Mucosa of descending colon (tissue), 3 donors: ENCODE data around the gene PER1. TPM values are rescaled to one million over a fixed set of nuclear protein-coding genes. Genes with fewer than 3 reads are reported as not detected.

Source experiments
- ATAC-seq: fragments of 200-7000 bp; cut with Tn5 transposase; one replicate; pipeline ENCODE4 v1.9.1; 2020; ENCODE audit warnings: mild to moderate bottlenecking, moderate library complexity
- DNase-seq, 3 donors: peaks; one replicate each; pipeline ENCODE4 v3.0.0-alpha.2; 2020
- H3K36me3 ChIP-seq: fragments of 200-600 bp; one replicate; pipeline ENCODE4 v1.8.0; 2021; ENCODE audit warnings: low read depth, mild to moderate bottlenecking
- H3K4me1 ChIP-seq: fragments of 200-600 bp; one replicate; pipeline ENCODE4 v1.8.0; 2021; ENCODE audit warnings: low read depth, mild to moderate bottlenecking
- H3K4me3 ChIP-seq: fragments of 200-600 bp; one replicate; pipeline ENCODE4 v1.8.0; 2021; ENCODE audit warnings: mild to moderate bottlenecking
- H3K9me3 ChIP-seq: fragments of 200-600 bp; one replicate; pipeline ENCODE4 v1.8.0; 2021; ENCODE audit warnings: mild to moderate bottlenecking
- intact Hi-C, 2 donors: fragments of 100-400 bp; cut with DNase I in 1 of 2; cut with micrococcal nuclease in 1 of 2; formaldehyde crosslinking; loops; one replicate each; pipeline versions ENCODE4 v1.11.0 to v1.11.1; 2022; cut with DNase I, micrococcal nuclease
- total RNA-seq, 3 donors: library from RNA; stranded (reverse); fragmentation: NEBNext Ultra II Directional in 2 of 3; extraction: Animal tissue kit (Norgen Biotek cat#: 25700) in 2 of 3; gene quantifications; one replicate each; pipeline versions ENCODE4 v1.2.1 to v1.2.4, GENCODE V29; 2021 to 2023
- TF ChIP-seq, protein P1 (sequence below): fragments of 200-600 bp; IDR thresholded peaks from one replicate; pipeline ENCODE4 v1.8.0; 2022; ENCODE audit warnings: antibody characterized with exemption, mild to moderate bottlenecking
- donor health status: DM: no; HTN: no; CAD: no; lungs with moderate emphysema.
- donor health status: DM: no; HTN: no; CAD: no.
- donor health status: DM: no; HTN: yes; CAD: no.

The PER1 gene
- total RNA-seq, 3 donors from 2014 or later = 14.9 to 185 (median 84.0) TPM

DNA sequence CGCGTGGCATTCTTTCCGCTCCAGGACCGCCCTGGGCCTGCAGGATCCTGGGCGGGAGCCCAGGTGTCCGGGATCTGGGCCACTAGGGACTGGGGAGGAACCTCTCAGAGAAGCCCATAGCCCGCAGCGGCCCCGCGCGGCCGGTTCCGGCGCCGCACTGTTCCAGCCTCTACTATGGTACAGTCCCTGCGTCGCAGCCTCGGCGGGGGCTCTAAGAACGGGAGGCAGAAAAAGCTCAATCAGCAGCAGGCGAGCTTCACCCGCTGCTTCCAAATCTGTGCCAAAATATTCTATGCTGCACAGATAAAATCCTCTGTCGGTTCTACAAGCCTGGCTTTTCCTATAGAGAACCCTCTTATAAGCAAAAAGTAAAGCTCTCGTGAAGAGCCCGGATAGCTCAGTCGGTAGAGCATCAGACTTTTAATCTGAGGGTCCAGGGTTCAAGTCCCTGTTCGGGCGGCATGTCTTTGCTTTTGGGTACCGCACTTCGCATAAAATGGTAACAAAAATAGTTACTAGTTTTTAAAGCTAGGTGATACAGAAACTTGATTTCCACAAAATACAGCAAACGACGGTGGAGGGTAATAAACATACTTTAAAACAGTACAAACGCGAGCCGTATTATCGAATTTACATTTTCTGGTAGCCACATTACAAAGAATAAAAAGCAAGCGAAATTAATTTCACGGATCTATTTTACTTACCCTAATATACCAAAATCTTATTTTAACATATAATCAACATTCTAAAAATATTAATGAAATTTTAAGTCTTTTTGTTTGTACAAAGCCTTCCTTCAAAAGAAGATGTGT, 33.2 kb downstream of the PER1 start:
- TF ChIP-seq, protein P1, sequence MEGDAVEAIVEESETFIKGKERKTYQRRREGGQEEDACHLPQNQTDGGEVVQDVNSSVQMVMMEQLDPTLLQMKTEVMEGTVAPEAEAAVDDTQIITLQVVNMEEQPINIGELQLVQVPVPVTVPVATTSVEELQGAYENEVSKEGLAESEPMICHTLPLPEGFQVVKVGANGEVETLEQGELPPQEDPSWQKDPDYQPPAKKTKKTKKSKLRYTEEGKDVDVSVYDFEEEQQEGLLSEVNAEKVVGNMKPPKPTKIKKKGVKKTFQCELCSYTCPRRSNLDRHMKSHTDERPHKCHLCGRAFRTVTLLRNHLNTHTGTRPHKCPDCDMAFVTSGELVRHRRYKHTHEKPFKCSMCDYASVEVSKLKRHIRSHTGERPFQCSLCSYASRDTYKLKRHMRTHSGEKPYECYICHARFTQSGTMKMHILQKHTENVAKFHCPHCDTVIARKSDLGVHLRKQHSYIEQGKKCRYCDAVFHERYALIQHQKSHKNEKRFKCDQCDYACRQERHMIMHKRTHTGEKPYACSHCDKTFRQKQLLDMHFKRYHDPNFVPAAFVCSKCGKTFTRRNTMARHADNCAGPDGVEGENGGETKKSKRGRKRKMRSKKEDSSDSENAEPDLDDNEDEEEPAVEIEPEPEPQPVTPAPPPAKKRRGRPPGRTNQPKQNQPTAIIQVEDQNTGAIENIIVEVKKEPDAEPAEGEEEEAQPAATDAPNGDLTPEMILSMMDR = peak; percentile 78
- DNase-seq = peak; percentile 90 to 94 (median 91)
- intact Hi-C loops = no loop called here
- Histone ChIP-seq H3K36me3 (no peaks in the 10 kb centered on the region), H3K4me3 (no peak overlapping the region), H3K9me3 (no peaks in the 10 kb centered on the region), H3K4me1 (peaks cover 48% of the 10 kb centered on the region)
- ATAC-seq = peak; percentile 78

DNA sequence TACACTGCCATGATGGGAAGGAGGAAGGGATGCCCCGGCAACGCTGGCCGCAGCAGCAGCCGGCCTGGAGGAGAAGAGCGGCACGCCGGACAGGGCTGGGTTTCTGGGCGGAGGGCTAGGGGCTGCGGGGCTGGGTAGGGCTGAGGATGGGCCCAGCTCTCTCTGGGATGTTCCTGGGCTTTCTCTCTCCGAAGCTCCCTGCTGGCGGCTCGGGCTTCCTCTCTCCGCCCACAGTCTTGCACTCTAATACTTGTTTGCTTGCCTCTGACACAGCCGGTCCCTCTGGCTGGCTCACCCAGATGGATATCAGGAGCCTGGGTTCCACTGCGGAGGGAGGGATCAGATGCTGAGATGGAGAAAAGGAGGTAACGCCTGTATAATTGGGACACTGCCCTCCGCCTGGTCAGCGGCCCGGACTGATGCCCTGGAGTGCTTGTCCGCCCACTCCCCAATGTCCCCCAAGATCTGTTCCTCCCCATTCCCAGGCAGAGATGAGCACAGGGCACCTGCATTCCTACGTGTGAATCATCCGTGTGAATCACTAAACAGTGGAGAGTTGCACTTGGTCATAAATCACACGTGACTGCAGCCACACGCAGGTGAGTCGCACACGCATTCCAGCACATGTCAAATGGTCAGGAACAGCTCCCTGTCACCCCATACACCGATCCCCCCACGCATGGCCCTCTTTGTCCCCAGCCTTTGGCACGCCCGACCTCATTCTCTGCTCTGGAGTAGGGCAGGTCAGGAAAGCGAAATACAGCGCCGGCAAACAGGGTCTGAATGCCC, 34.0 kb downstream of the PER1 start, which contains the start of gene ALOXE3:
TSS of gene ALOXE3 (minus strand) at position 535 of the 789 bp plus-strand sequence. CDS start at position 11, 524 bp downstream.
- H3K4me1 ChIP-seq = peaks cover 40% of the 10 kb centered on the region
- DNase-seq = peak in 1 of 3 donors; percentile 42
- TF ChIP-seq, protein P1 = no peak
- H3K9me3 ChIP-seq = no peaks in the 10 kb centered on the region
- H3K36me3 ChIP-seq = no peaks in the 10 kb centered on the region
- peak; percentile 58 for ATAC-seq
- intact Hi-C loops = no loop called here
- H3K4me3 ChIP-seq = no peak within 1 kb of the TSS

DNA sequence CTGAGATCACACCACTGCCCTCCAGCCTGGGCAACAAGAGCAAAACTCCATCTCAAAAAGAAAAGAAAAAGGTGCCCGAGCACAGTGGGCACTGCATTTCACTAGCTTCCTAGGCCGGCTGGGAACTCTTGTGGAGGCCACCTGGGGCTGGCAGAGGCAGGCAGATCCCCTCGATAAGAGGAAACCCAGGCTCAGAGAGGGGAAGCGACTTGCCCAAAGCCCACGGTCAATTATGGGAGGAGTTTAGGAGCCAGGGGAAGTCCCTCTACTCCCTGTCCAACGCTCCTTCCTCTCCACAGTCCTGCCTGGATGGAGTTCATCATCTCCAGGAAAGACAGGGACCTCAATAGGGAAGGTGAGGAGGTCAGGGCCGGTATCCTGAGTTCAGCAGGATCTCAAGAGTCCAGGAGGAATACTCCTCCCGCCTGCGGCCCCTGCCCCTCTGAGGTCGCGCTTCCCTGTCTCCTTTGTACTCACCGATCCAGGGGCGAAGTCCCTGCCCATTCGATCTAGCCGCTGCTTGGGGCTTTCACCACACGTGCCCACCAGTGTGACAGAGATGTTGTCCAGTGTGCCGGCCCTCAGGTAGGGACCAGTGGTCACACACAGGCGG, 34.7 kb downstream of the PER1 start:
- no peak for ATAC-seq
- TF ChIP-seq, protein P1 = no peak
- Histone ChIP-seq H3K4me3 (no peak overlapping the region), H3K36me3 (no peaks in the 10 kb centered on the region), H3K9me3 (no peaks in the 10 kb centered on the region), H3K4me1 (peaks cover 33% of the 10 kb centered on the region)
- intact Hi-C loops = no loop called here
- no peak for DNase-seq

DNA sequence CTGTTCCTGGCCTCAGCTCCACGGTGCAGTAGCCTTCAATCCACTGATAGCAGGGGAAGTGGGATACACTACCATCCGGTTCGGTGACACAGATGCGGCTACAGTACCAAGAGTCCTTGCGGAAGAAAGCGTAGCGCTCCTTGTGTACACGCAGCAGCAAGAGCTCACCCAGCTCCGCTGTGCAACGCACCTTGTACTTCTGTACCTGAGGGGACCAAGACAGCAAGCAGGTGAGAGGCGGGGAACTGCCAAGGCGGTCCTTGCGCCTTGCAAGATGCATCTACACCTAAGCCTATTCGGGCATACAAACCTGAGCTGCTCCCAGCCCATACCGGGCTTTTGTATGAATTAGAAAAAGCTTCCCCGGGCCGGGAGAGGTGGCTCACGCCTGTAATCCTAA, 35.4 kb downstream of the PER1 start:
- Histone ChIP-seq H3K9me3 (no peaks in the 10 kb centered on the region), H3K36me3 (no peaks in the 10 kb centered on the region), H3K4me1 (peaks cover 30% of the 10 kb centered on the region), H3K4me3 (no peak overlapping the region)
- ATAC-seq (no peak), DNase-seq (no peak)
- intact Hi-C loops = no loop called here
- TF ChIP-seq, protein P1 = no peak

DNA sequence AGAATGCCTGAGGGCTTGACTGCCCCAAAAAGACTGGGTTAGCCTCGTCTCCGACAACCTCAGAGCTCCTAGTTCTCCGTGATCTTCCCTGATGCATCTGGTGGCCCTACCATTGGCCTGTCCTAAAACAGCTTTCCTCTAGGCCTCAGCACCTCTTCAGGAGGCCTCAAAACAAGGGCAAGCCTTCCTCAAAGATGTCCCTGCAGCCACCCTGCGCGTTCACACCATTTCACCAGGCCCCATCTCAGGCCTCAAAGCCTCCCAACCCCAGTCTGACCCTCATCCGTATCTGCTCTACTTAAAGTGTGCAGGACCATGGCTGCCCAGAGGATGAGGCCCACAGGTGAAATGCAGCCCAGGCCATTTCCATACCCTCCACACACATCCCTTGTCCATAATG, 41.3 kb downstream of the PER1 start:
- intact Hi-C loops = no loop called here
- DNase-seq = no peak
- H3K36me3 ChIP-seq = no peaks in the 10 kb centered on the region
- no peaks in the 10 kb centered on the region for H3K9me3 ChIP-seq
- ATAC-seq = no peak
- peaks cover 8% of the 10 kb centered on the region for H3K4me1 ChIP-seq
- no peak overlapping the region for H3K4me3 ChIP-seq
- TF ChIP-seq, protein P1 = no peak
